Upper lobe of left lung (tissue), 6 donors: ENCODE measurements around the gene P2RY14. TPM values are rescaled to one million over a fixed set of nuclear protein-coding genes. Genes with fewer than 3 reads are reported as not detected.
A peak's percentile ranks its signal among the peaks of the same experiment; 100 is the strongest.

ENCODE experiments used
- ATAC-seq, 2 donors: fragments of 200-7000 bp; cut with Tn5 transposase; one replicate each; pipeline ENCODE4 v1.9.1; 2022; ENCODE audit warnings: mild to moderate bottlenecking in 2 of 2, moderate library complexity in 2 of 2; ENCODE audit not compliant: low FRiP score in 2 of 2
- DNase-seq, 2 donors: peaks; one replicate each; pipeline ENCODE4 v3.0.0-alpha.2; 2019 to 2020
- H3K27ac ChIP-seq, 4 donors: fragments of 200-600 bp; sonication (generic); one replicate each; pipeline ENCODE4 v1.5.1; 2016 to 2019
- H3K27me3 ChIP-seq, 4 donors: fragments of 200-600 bp; sonication (generic); one replicate each; pipeline ENCODE4 v1.5.1; 2017 to 2019
- H3K36me3 ChIP-seq, 4 donors: fragments of 200-600 bp; sonication (generic); one replicate each; pipeline ENCODE4 v1.5.1; 2016 to 2019
- H3K4me1 ChIP-seq, 4 donors: fragments of 200-600 bp; sonication (generic); one replicate each; pipeline ENCODE4 v1.5.1; 2018 to 2019
- H3K4me3 ChIP-seq, 4 donors: fragments of 200-600 bp; sonication (generic); one replicate each; pipeline ENCODE4 v1.5.1; 2017 to 2019; ENCODE audit warnings: mild to moderate bottlenecking in 2 of 4, moderate library complexity in 1 of 4
- H3K9me3 ChIP-seq, 4 donors: fragments of 200-600 bp; sonication (generic); one replicate each; pipeline ENCODE4 v1.5.1; 2018 to 2019
- CTCF ChIP-seq, 6 experiments: fragments of 450-650 bp in 4 of 6; fragments of 200-600 bp in 2 of 6; sonication (generic) in 2 of 6; IDR thresholded peaks; one replicate each; pipeline ENCODE4 v1.5.1; 2016 to 2019; ENCODE audit warnings: antibody characterized with exemption in 6 of 6
- EP300 ChIP-seq, 4 donors: sonication (generic); formaldehyde crosslinking; IDR thresholded peaks; one replicate each; pipeline ENCODE4 v1.5.1; 2017; ENCODE audit warnings: antibody characterized with exemption in 4 of 4, control low read depth in 2 of 4
- POLR2A ChIP-seq, 4 donors: fragments of 450-650 bp; IDR thresholded peaks; one replicate each; pipeline ENCODE4 v1.5.1; 2016 to 2017; ENCODE audit warnings: antibody characterized with exemption in 4 of 4, mild to moderate bottlenecking in 2 of 4
- POLR2AphosphoS5 ChIP-seq, 2 donors: sonication (generic); formaldehyde crosslinking; IDR thresholded peaks; one replicate each; pipeline ENCODE4 v1.5.1; 2017; ENCODE audit warnings: antibody characterized with exemption in 2 of 2
- WGBS, 2 donors: methylation state at CpG; one replicate each; pipeline ENCODE4 v1.1.5; 2017 to 2018; 5-methylcytosine and 5-hydroxymethylcytosine counted together
- total RNA-seq, 6 donors: library from RNA; depleted of rRNA in 4 of 6; stranded (reverse); fragments of >200 nt in 4 of 6; gene quantifications; one replicate each; pipeline versions ENCODE4 v1.1.0 to v1.2.1, GENCODE V29; 2016 to 2021
- donor health status: DM: no; HTN: no; CAD: no; lungs with moderate emphysema.
- donor health status: DM: no; HTN: yes; CAD: no; lungs with severe emphysema.

Gene P2RY14
- total RNA-seq, 6 donors from 2014 or later: 1.7 to 6.2 (median 3.9) TPM

- H3K4me3 ChIP-seq: no peak overlapping the region
- no peaks in the 10 kb centered on the region for H3K36me3 ChIP-seq
- WGBS, 2 donors: 56 to 60% methylated on average over 1 of the region's 1 CpG
- TF ChIP-seq EP300 (IDR thresholded peaks at IDR 0.05) (no peak), CTCF (IDR thresholded peaks at IDR 0.05) (no peak), POLR2A (IDR thresholded peaks at IDR 0.05) (no peak), POLR2AphosphoS5 (IDR thresholded peaks at IDR 0.05) (no peak)
- DNase-seq: no peak
- no peak for ATAC-seq
- H3K27ac ChIP-seq: no peak overlapping the region
- H3K4me1 ChIP-seq: peaks cover 0 to 7% (median 2%) of the 10 kb centered on the region in 4 donors
- no peaks in the 10 kb centered on the region for H3K9me3 ChIP-seq
- no peaks in the 10 kb centered on the region for H3K27me3 ChIP-seq
These were observed 7.6 kb upstream of the P2RY14 start for GRCh38 chr3:151285940-151286339.

GRCh38 chr3:151283907-151284461 is 5.6 kb upstream of the P2RY14 start:
- DNase-seq (peak in 1 of 2 donors; percentile 28), ATAC-seq (peak in 1 of 2 donors; percentile 37)
- TF ChIP-seq EP300 (IDR thresholded peaks at IDR 0.05) (no peak), POLR2AphosphoS5 (IDR thresholded peaks at IDR 0.05) (no peak), POLR2A (IDR thresholded peaks at IDR 0.05) (no peak), CTCF (IDR thresholded peaks at IDR 0.05) (no peak)
- no peak overlapping the region for H3K4me3 ChIP-seq
- H3K9me3 ChIP-seq: no peaks in the 10 kb centered on the region
- H3K4me1 ChIP-seq: peaks cover 0 to 7% (median 2%) of the 10 kb centered on the region in 4 donors
- WGBS, 2 donors: 31 to 32% methylated on average over 5 of the region's 5 CpGs
- no peaks in the 10 kb centered on the region for H3K27me3 ChIP-seq
- H3K36me3 ChIP-seq: no peaks in the 10 kb centered on the region
- H3K27ac ChIP-seq: no peak overlapping the region

GRCh38 chr3:151283387-151283786 is 5.0 kb upstream of the P2RY14 start:
- no peak for ATAC-seq
- Histone ChIP-seq H3K36me3 (no peaks in the 10 kb centered on the region), H3K4me3 (no peak overlapping the region), H3K27ac (no peak overlapping the region), H3K27me3 (no peaks in the 10 kb centered on the region), H3K4me1 (peaks cover 0 to 7% (median 2%) of the 10 kb centered on the region in 4 donors), H3K9me3 (no peaks in the 10 kb centered on the region)
- WGBS, 2 donors: 60 to 71% methylated on average over 4 of the region's 4 CpGs
- TF ChIP-seq CTCF (IDR thresholded peaks at IDR 0.05) (no peak), POLR2AphosphoS5 (IDR thresholded peaks at IDR 0.05) (no peak), EP300 (IDR thresholded peaks at IDR 0.05) (no peak), POLR2A (IDR thresholded peaks at IDR 0.05) (no peak)
- no peak for DNase-seq

GRCh38 chr3:151282921-151283320 is 4.6 kb upstream of the P2RY14 start:
- Histone ChIP-seq H3K9me3 (no peaks in the 10 kb centered on the region), H3K4me3 (no peak overlapping the region), H3K4me1 (peaks cover 0 to 7% (median 2%) of the 10 kb centered on the region in 4 donors), H3K36me3 (no peaks in the 10 kb centered on the region), H3K27me3 (no peaks in the 10 kb centered on the region), H3K27ac (no peak overlapping the region)
- DNase-seq (no peak), ATAC-seq (peak; percentile 71 to 78)
- TF ChIP-seq CTCF (IDR thresholded peaks at IDR 0.05) (peak; percentile 29 to 76 (median 62)), EP300 (IDR thresholded peaks at IDR 0.05) (no peak), POLR2AphosphoS5 (IDR thresholded peaks at IDR 0.05) (no peak)
- 0 to 3% methylated on average over 1 of the region's 1 CpG for WGBS, 2 donors
